HG03457 (cell line): ENCODE measurements around the gene SLC39A11.

Experiments used
- ATAC-seq: cut with Tn5 transposase; IDR thresholded peaks from one replicate; pipeline ENCODE4 v1.9.1; 2021; ENCODE audit warnings: moderate number of reproducible peaks; ENCODE audit not compliant: unreplicated experiment

The SLC39A11 gene

DNA sequence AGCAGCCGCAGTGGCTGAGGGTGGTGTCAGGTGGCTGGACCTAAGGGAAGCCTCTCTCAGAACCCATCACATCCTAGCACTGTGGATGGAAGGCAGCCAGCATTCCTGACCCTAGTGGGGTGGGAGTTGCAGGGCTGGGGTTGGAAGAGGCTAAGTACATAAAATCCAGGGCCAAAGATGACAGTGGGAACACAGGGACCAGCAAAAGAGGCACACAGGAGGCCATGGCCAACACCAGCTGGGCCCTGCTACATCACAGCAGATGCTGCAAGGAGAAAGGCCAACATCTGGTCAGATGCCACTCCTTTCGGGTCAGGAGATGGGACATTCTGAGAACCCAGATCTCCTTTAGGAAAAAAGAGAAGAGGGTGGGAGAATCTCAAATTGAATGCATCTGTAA, 415.4 kb downstream of the SLC39A11 start:
- ATAC-seq, result no peak

DNA sequence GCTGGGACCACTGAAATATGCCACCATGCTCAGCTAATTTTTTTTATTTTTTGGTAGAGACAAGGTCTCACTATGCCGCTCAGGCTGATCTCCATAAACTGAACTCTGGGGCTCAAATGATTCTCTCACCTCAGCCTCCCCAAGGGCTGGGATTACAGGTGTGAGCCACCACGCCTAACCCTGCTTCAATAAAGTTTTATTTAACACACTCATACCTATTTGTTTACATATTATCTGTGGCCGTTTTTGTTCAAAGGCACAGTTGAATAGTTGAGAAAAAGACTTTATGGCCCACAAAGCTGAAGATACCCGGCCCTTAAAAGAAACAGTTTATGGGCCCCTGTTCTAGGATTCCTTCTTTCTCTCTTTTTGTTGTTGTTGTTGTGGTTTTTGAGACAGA, 419.8 kb downstream of the SLC39A11 start:
- ATAC-seq, result no peak

- no peak for ATAC-seq
Measured at GRCh38 chr17:72671016-72671415, 421.5 kb downstream of the SLC39A11 start.

DNA sequence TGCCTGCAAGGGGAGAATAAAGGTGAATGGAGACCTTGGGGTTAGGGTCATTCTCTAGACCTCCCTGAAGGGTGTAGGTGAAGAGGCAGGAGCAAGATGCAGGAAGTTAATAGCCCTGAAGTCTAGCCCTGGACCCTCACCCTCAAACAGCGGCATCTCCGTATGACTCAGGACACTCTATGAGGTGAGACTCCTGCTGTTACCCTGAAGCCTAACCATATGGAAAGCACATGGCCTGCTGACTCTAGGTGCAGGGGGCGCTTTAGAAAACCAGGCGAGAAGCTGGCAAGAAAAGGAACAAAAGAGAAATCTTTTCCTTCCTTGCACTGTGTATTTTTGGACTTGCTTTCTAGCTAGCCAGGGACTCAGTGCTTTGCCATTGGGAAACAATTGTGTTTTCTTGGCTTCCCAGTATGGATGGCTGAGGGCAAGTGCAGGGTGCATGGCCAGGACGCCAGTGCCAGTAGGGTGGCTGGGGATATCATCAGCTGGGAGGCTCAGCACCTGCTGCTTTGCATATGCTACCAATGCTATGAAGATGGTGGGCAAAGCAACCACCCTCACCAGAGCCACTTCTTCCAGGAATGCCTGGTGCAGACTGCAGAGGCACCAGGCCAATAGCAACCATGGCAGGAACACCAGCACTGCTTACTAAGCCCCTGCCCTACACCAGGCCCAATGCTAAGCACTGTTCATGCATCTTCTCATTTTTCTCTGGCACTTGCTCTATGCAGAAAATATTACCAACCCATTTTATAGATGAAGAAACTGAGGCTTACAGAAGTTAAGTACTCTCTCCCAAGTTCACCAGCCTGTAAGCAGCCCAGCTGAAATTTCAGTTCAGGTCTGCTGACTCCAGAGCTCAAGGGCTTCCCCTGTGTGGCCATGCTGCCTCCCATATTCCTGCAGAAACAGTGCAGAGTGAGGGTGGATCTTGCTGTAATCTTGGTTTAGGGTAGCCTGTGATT, 425.1 kb downstream of the SLC39A11 start:
- ATAC-seq, result no peak

DNA sequence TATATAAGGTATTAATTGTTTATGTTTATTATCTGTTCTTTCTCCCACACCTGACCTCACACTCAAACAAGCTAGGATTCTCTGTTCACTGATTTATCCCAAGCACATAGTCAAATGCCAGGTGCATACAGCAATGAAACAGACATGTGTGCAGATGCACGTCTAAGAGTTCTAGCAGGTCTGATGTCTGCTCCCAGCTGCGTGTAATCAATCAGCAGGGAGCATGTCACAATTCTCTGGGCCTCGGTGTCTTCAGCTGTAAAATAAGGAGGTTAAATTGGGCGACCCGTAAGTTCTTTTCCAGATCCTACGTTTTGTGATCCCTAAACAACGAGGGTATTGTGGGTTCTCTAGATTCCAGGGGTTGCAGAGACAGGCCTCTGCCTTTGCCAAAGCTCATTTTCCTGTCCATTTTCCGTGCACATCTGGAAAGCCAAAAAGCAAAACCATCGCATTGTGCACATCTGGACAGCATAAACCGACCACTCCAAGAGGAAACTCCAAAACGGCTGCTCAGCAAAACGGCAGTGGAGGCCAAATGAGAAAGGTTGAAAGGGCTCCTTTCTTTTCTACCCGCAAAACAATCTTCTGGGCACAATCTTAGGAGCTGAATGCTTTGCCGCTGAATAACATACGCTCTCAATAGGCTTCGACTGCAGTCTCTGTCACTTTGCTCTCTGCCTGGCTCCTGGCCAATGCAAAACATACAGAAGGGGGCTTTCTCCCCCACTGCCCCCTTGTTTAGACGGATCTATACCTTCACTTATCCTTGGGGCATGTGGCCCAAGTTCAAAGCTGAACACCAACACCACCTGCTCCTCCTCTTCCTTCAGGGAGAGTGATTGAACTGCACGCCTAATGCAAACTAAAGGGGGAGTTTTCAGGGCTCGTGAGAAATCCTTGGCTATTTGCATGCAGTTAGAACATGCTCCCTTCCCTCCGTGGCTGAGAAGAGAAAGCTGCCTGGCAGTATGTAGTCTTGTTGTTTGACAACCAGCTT, 426.3 kb downstream of the SLC39A11 start:
- no peak for ATAC-seq

- ATAC-seq, result no peak
Measured at GRCh38 chr17:72662827-72663190, 429.7 kb downstream of the SLC39A11 start.

- no peak for ATAC-seq
Measured at GRCh38 chr17:72661945-72662826, 430.3 kb downstream of the SLC39A11 start.

GRCh38 chr17:72661116-72661944, 431.2 kb downstream of the SLC39A11 start:
- ATAC-seq, result no peak

DNA sequence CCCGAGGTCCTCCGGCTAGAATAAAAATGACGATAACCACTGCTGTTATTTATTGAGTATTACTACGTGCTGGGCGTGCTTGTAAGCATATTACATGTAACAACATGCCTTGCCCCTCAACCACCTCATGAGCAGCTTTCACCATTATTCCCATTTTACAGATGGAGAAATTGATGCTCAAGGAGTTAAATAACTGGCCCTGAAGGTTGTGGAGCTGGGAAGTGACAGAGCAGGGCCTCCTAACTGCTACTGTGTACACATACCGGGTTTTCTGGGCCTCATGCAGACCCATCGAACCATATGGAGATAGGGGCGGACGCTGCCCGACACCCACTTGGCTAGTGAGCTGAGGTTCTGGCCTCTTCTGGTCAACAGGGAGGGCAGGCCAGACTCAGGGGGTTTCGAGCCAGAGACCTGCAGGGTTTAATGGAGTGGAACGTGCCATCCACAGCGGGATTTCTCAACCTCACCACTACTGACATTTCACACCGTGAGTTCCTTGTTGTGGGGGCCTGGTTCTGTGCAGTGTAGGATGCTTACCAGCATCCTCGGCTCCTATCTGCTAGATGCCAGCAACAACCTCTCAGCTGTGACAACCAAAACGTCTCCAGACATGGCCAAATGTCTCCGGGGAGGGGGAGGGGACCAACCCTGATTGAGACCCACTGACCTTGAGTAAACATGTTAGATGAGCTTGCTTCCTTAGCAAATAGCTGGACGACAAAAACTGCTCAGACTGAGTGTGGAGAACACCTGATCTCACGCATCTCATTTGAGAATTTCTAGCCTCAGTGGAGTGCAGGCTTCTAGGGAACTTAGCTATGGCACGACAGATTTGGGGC, 432.0 kb downstream of the SLC39A11 start:
- ATAC-seq, result no peak

GRCh38 chr17:72659811-72660210, 432.7 kb downstream of the SLC39A11 start:
- no peak for ATAC-seq

GRCh38 chr17:72658675-72659074, 433.8 kb downstream of the SLC39A11 start:
- ATAC-seq, result no peak

- ATAC-seq, result no peak
Measured at GRCh38 chr17:72657467-72658317, 434.8 kb downstream of the SLC39A11 start.

DNA sequence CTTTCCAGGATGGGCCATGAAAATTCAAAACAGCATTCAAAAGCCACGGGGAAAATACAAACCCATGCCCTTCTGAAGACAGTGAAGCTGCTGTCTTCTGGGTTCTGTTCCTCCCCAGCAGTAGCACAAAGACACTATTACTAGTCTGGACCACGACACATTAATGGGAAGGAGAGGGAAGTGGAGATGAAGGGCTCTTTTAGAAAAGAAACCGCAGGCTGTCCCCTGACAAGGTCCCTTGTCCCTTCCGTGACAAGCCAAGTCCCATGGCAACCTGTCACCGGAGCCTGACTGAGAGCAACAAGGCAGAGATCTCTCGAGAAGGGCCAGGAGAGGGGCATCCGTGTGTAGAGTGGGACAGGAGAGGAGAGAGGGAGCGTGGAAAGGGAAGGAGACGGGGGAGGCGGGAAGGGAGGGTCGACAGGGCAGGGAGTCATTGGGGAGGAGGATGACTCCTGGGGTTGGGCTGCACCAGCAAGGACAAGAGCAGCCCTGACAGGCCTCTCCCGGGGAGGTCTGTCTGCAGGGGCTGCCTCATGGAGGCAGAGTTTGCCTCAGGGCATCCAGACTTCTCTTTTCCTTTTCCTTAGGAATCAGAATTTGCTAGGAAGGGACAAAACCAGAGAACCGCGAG, 436.2 kb downstream of the SLC39A11 start:
- ATAC-seq, result no peak

DNA sequence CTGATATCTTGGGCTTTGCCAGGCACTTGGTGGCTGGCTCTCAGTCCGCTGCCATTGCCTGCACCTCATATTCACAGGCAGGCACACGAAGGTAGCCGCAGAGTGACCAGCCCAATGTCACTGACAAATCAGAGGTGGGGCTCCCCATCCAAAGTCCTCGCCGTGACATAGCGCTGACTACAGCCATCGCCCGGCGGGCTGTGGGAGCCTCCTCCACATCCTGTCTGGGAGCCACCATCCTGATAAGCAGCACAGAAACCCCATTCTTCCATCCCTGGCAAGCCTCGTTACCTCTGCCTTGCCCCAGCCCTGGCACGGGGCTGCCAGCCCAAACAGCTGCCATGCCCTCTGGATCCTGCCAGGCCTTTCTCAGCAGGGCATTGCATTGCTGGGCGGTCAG, 437.8 kb downstream of the SLC39A11 start:
- ATAC-seq, result no peak

GRCh38 chr17:72651988-72652387, 440.5 kb downstream of the SLC39A11 start:
- no peak for ATAC-seq

DNA sequence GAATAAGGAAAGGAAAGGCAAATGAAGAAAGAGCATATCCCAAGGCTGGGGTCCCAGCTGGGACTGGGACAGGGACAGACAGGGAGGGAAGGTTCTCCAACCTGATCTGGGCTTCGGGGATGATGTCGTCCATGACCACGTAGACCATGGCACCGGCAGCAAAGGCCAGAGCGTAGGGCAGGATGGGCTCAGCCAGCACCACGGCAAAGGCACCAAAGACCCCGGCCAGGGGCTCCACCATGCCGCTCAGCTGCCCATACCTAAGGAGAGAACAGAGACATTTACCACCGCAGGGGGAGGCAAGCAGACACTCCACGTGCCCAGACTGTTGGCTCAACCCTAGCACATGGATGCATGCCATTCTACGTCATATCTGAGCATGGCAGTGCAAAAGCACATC, 443.8 kb downstream of the SLC39A11 start:
- ATAC-seq, result no peak

GRCh38 chr17:72646176-72646575, 446.3 kb downstream of the SLC39A11 start:
- no peak for ATAC-seq
